HL-60/S4 treated with phorbol 12-myristate 13-acetate at 8.2 ng/mL for 4 days and 3 days (cell line): ENCODE measurements around the gene GJD3.

Source experiments
- in situ Hi-C: fragments of 300-500 bp; cut with MboI; formaldehyde crosslinking; loops from 2 replicates; pipeline ENCODE4 v1.15.0; 2022; ENCODE audit warnings: low sequenced_read_pairs

GJD3 gene

GRCh38 chr17:40314584-40314956 is 50.0 kb downstream of the GJD3 start:
- in situ Hi-C loops: no loop called here

- in situ Hi-C loops: no loop called here
Observed at GRCh38 chr17:40313668-40314583, 50.6 kb downstream of the GJD3 start.
